Measurements from ENCODE around the gene DMWD. TPM values are rescaled to one million over a fixed set of nuclear protein-coding genes. Genes with fewer than 3 reads are reported as not detected.

DMWD gene
- total and polyA plus RNA-seq, 2 of the 13 experiments (the other 11 are each of a cell fraction or from before 2014, with no cell fraction given), result 10.3 to 14.9 TPM

DNA sequence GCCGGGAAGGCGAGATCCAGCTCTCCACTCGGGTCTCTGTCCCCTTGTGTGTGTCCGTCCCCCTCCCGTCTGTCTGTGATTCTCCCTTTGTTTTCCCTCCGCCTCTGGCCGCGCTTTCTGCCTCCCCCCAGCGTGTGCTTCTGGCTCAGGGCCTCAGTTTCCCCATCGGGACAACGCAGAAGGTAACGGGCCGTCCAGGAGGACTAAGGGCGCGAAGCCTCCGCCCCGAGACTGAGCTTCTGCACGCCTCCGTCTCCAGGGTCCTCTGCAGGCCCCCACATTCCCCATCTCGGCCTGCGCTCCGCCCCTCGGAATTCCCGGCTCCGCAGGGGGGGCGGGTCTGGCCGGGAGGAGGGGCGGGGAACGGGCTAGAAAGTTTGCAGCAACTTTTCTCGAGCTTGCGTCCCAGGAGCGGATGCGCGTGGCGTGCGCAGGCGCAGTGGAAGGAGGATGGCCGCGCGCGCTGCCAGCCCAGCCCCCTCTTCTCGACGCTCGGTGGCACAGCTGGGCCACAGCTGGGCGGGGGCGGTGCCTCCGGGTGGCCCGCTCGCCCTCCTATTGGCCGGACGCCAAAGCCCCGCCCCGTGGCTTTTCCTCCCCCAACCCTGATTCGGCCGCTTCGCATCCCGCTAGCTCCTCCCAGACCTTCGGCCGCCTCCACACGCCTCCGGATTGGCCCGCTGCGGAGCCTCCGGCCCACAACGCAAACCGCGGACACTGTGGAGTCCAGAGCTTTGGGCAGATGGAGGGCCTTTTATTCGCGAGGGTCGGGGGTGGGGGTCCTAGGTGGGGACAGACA is 23.5 kb downstream of the DMWD start, which contains the start of gene SIX5 (continued):
- TF ChIP-seq, protein P1, sequence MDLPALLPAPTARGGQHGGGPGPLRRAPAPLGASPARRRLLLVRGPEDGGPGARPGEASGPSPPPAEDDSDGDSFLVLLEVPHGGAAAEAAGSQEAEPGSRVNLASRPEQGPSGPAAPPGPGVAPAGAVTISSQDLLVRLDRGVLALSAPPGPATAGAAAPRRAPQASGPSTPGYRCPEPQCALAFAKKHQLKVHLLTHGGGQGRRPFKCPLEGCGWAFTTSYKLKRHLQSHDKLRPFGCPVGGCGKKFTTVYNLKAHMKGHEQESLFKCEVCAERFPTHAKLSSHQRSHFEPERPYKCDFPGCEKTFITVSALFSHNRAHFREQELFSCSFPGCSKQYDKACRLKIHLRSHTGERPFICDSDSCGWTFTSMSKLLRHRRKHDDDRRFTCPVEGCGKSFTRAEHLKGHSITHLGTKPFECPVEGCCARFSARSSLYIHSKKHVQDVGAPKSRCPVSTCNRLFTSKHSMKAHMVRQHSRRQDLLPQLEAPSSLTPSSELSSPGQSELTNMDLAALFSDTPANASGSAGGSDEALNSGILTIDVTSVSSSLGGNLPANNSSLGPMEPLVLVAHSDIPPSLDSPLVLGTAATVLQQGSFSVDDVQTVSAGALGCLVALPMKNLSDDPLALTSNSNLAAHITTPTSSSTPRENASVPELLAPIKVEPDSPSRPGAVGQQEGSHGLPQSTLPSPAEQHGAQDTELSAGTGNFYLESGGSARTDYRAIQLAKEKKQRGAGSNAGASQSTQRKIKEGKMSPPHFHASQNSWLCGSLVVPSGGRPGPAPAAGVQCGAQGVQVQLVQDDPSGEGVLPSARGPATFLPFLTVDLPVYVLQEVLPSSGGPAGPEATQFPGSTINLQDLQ (CRISPR knock-in tag; IDR thresholded peaks at IDR 0.05), result no peak
- TF ChIP-seq SOX13 (IDR thresholded peaks at IDR 0.05) (0 out of 2 replicates have a peak, but pooled peaks have one; percentile 27), SOX13 (CRISPR knock-in tag; conservative IDR thresholded peaks at IDR 0.05 in 1 of 2, IDR thresholded peaks at IDR 0.05 in 1 of 2) (peak in 1 of 2 experiments; percentile 63; a peak in 2 of 4 replicates), ZC3H13 (CRISPR knock-in tag; IDR thresholded peaks at IDR 0.05) (0 out of 2 replicates have a peak, but pooled peaks have one; percentile 14), ZFP1 (CRISPR knock-in tag; IDR thresholded peaks at IDR 0.05) (no peak), ZNF24 (IDR thresholded peaks at IDR 0.05) (no peak), RELA (CRISPR knock-in tag; IDR thresholded peaks at IDR 0.05) (peak; percentile 82; the same call in 1 of the 2 replicates), KLF16 (CRISPR knock-in tag; IDR thresholded peaks at IDR 0.05) (peak in 1 of 2 experiments; percentile 91; a peak in 2 of 4 replicates), MEIS2 (CRISPR knock-in tag; IDR thresholded peaks at IDR 0.05) (peak; percentile 26; the same call in 1 of the 2 replicates), ELF4 (CRISPR knock-in tag; IDR thresholded peaks at IDR 0.05; ENCODE audit: borderline replicate concordance) (peak; percentile 77; the same call in 1 of the 2 replicates), SP4 (CRISPR knock-in tag; IDR thresholded peaks at IDR 0.05) (peak; percentile 95)
- TF ChIP-seq, protein P2, sequence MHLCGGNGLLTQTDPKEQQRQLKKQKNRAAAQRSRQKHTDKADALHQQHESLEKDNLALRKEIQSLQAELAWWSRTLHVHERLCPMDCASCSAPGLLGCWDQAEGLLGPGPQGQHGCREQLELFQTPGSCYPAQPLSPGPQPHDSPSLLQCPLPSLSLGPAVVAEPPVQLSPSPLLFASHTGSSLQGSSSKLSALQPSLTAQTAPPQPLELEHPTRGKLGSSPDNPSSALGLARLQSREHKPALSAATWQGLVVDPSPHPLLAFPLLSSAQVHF (CRISPR knock-in tag; IDR thresholded peaks at IDR 0.05), result peak; percentile 80; the same call in 1 of the 2 replicates
- TF ChIP-seq, protein P3, sequence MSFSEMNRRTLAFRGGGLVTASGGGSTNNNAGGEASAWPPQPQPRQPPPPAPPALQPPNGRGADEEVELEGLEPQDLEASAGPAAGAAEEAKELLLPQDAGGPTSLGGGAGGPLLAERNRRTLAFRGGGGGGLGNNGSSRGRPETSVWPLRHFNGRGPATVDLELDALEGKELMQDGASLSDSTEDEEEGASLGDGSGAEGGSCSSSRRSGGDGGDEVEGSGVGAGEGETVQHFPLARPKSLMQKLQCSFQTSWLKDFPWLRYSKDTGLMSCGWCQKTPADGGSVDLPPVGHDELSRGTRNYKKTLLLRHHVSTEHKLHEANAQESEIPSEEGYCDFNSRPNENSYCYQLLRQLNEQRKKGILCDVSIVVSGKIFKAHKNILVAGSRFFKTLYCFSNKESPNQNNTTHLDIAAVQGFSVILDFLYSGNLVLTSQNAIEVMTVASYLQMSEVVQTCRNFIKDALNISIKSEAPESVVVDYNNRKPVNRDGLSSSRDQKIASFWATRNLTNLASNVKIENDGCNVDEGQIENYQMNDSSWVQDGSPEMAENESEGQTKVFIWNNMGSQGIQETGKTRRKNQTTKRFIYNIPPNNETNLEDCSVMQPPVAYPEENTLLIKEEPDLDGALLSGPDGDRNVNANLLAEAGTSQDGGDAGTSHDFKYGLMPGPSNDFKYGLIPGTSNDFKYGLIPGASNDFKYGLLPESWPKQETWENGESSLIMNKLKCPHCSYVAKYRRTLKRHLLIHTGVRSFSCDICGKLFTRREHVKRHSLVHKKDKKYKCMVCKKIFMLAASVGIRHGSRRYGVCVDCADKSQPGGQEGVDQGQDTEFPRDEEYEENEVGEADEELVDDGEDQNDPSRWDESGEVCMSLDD (CRISPR knock-in tag; IDR thresholded peaks at IDR 0.05; ENCODE audit: borderline replicate concordance), result peak; percentile 88
- TF ChIP-seq, protein P4, sequence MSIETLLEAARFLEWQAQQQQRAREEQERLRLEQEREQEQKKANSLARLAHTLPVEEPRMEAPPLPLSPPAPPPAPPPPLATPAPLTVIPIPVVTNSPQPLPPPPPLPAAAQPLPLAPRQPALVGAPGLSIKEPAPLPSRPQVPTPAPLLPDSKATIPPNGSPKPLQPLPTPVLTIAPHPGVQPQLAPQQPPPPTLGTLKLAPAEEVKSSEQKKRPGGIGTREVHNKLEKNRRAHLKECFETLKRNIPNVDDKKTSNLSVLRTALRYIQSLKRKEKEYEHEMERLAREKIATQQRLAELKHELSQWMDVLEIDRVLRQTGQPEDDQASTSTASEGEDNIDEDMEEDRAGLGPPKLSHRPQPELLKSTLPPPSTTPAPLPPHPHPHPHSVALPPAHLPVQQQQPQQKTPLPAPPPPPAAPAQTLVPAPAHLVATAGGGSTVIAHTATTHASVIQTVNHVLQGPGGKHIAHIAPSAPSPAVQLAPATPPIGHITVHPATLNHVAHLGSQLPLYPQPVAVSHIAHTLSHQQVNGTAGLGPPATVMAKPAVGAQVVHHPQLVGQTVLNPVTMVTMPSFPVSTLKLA (IDR thresholded peaks at IDR 0.05), result peak; percentile 39; the same call in 1 of the 2 replicates
- TF ChIP-seq, protein P5, sequence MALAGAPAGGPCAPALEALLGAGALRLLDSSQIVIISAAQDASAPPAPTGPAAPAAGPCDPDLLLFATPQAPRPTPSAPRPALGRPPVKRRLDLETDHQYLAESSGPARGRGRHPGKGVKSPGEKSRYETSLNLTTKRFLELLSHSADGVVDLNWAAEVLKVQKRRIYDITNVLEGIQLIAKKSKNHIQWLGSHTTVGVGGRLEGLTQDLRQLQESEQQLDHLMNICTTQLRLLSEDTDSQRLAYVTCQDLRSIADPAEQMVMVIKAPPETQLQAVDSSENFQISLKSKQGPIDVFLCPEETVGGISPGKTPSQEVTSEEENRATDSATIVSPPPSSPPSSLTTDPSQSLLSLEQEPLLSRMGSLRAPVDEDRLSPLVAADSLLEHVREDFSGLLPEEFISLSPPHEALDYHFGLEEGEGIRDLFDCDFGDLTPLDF (CRISPR knock-in tag; IDR thresholded peaks at IDR 0.05), result peak; percentile 85; the same call in 1 of the 2 replicates
- TF ChIP-seq, protein P6, sequence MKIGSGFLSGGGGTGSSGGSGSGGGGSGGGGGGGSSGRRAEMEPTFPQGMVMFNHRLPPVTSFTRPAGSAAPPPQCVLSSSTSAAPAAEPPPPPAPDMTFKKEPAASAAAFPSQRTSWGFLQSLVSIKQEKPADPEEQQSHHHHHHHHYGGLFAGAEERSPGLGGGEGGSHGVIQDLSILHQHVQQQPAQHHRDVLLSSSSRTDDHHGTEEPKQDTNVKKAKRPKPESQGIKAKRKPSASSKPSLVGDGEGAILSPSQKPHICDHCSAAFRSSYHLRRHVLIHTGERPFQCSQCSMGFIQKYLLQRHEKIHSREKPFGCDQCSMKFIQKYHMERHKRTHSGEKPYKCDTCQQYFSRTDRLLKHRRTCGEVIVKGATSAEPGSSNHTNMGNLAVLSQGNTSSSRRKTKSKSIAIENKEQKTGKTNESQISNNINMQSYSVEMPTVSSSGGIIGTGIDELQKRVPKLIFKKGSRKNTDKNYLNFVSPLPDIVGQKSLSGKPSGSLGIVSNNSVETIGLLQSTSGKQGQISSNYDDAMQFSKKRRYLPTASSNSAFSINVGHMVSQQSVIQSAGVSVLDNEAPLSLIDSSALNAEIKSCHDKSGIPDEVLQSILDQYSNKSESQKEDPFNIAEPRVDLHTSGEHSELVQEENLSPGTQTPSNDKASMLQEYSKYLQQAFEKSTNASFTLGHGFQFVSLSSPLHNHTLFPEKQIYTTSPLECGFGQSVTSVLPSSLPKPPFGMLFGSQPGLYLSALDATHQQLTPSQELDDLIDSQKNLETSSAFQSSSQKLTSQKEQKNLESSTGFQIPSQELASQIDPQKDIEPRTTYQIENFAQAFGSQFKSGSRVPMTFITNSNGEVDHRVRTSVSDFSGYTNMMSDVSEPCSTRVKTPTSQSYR (CRISPR knock-in tag; IDR thresholded peaks at IDR 0.05; ENCODE audit: borderline replicate concordance), result peak; percentile 91
